GM12878 (cell line): ENCODE measurements around the gene FAM8A1. TPM values are rescaled to one million over a fixed set of nuclear protein-coding genes. Genes with fewer than 3 reads are reported as not detected.

Source experiments
- ATAC-seq: fragments of 200-7000 bp; cut with Tn5 transposase; 3 replicates; pipeline ENCODE4 v1.9.1; 2020; ENCODE audit warnings: mild to moderate bottlenecking, moderate library complexity
- BruUV-seq: library from RNA; stranded (reverse); fragments of 400-500 nt; replicated peaks from 2 replicates; lab custom pipeline; 2021; lab: Mats Ljungman, UMichigan
- CTCF ChIA-PET: fragments of 300-600 bp; sonication (Branson Sonifier 250); formaldehyde crosslinking; extraction: SDS; loops from one replicate; lab custom pipeline; 2021; ENCODE audit warnings: inconsistent platforms; lab: Yijun Ruan, JAX
- POLR2A ChIA-PET: fragments of 350-600 bp; formaldehyde crosslinking; extraction: SDS; loops from one replicate; lab custom pipeline; 2021; ENCODE audit warnings: inconsistent platforms; lab: Charles Lee
- RAD21 ChIA-PET: fragments of 300-600 bp; sonication (Branson Sonifier 250); formaldehyde crosslinking; loops from one replicate; lab custom pipeline; 2023; ENCODE audit warnings: antibody characterized with exemption; ENCODE audit not compliant: unreplicated experiment; lab: Charles Lee
- SMC1A ChIA-PET: fragments of 300-600 bp; sonication (Branson Sonifier 250); formaldehyde crosslinking; loops from one replicate; lab custom pipeline; 2023; ENCODE audit not compliant: unreplicated experiment, uncharacterized antibody; lab: Charles Lee
- DNase-seq: peaks from one replicate; pipeline ENCODE4 v3.0.0-alpha.2; 2011; ENCODE audit warnings: low read depth, low spot score
- FAIRE-seq: peaks from 3 replicates; lab custom pipeline; 2011; peaks lifted over from hg19 to GRCh38; lab: Jason Lieb, UNC
- H2AFZ ChIP-seq: 2 replicates; pipeline ENCODE4 v1.6.0; 2011; ENCODE audit warnings: low read depth, low read length, control low read depth; ENCODE audit not compliant: control insufficient read depth
- H3K27ac ChIP-seq: 2 replicates; pipeline ENCODE4 v1.5.1; 2011; ENCODE audit warnings: control low read depth; ENCODE audit not compliant: control insufficient read depth, insufficient read depth
- H3K27me3 ChIP-seq, 2 experiments: replicated peaks in 1 of 2; 2 replicates each; pipeline versions ENCODE4 v1.6.0 to v1.6.1; 2011; ENCODE audit warnings: low read length in 1 of 2; ENCODE audit not compliant: control insufficient read depth in 2 of 2, insufficient read depth in 2 of 2
- H3K36me3 ChIP-seq, 2 experiments: 2 replicates each; pipeline ENCODE4 v1.5.1; 2011; ENCODE audit warnings: low read length in 1 of 2; ENCODE audit not compliant: control insufficient read depth in 2 of 2, insufficient read depth in 2 of 2
- H3K4me1 ChIP-seq: 2 replicates; pipeline ENCODE4 v1.6.1; 2011; ENCODE audit warnings: mild to moderate bottlenecking, low read length, moderate library complexity, mixed read lengths; ENCODE audit not compliant: control insufficient read depth, insufficient read depth
- H3K4me2 ChIP-seq: 2 replicates; pipeline ENCODE4 v1.6.0; 2011; ENCODE audit warnings: control low read depth; ENCODE audit not compliant: control insufficient read depth, insufficient read depth
- H3K4me3 ChIP-seq: fragments of 200-600 bp; sonication (generic); 2 replicates; pipeline ENCODE4 v1.5.1; 2016
- H3K79me2 ChIP-seq: 2 replicates; pipeline ENCODE4 v1.6.0; 2011; ENCODE audit warnings: low read length; ENCODE audit not compliant: control insufficient read depth, insufficient read depth
- H3K9ac ChIP-seq: 2 replicates; pipeline ENCODE4 v1.8.0; 2011; ENCODE audit warnings: low read length, control low read depth, mixed read lengths; ENCODE audit not compliant: control insufficient read depth, insufficient read depth
- H3K9me3 ChIP-seq: replicated peaks from 3 replicates; pipeline ENCODE4 v1.5.1; 2011; ENCODE audit warnings: mild to moderate bottlenecking, low read length; ENCODE audit not compliant: control insufficient read depth, insufficient read depth
- H4K20me1 ChIP-seq: 2 replicates; pipeline ENCODE4 v1.6.0; 2011; ENCODE audit not compliant: control insufficient read depth, insufficient read depth
- ASH2L ChIP-seq: fragments of 300-600, 200-600 bp; sonication (generic); IDR thresholded peaks from 2 replicates; pipeline ENCODE4 v1.6.1; 2017; ENCODE audit warnings: low read depth, mild to moderate bottlenecking, borderline replicate concordance
- CHD1 ChIP-seq: IDR thresholded peaks from 2 replicates; pipeline ENCODE4 v1.6.1; 2012; ENCODE audit warnings: low read depth, low read length, improper control_type of control experiment
- EZH2 ChIP-seq: IDR thresholded peaks from 2 replicates; pipeline ENCODE4 v1.6.1; 2012; ENCODE audit warnings: low read depth, mild to moderate bottlenecking, control low read depth, inconsistent platforms, low read length, borderline replicate concordance; ENCODE audit not compliant: control insufficient read depth
- FOXK2 ChIP-seq: fragments of 450-650 bp; IDR thresholded peaks from 2 replicates; pipeline ENCODE4 v1.6.1; 2017; ENCODE audit warnings: mild to moderate bottlenecking, moderate library complexity
- IKZF1 ChIP-seq: fragments of 450-650 bp; conservative IDR thresholded peaks from 2 replicates; pipeline ENCODE4 v1.6.1; 2017; ENCODE audit warnings: antibody characterized with exemption, mild to moderate bottlenecking
- LARP7 ChIP-seq: fragments of 450-650 bp; IDR thresholded peaks from 2 replicates; pipeline ENCODE4 v1.6.1; 2017; ENCODE audit warnings: mild to moderate bottlenecking
- MYC ChIP-seq: IDR thresholded peaks from 2 replicates; pipeline ENCODE4 v1.6.1; 2011; ENCODE audit warnings: mild to moderate bottlenecking, low read length, moderate library complexity, inconsistent platforms; ENCODE audit not compliant: insufficient read depth, insufficient replicate concordance, insufficient read length, severe bottlenecking
- NFIC ChIP-seq: IDR thresholded peaks from 2 replicates; pipeline ENCODE4 v1.6.1; 2012; ENCODE audit warnings: low read depth, mild to moderate bottlenecking, inconsistent platforms, low read length, moderate library complexity
- NFYB ChIP-seq: IDR thresholded peaks from 2 replicates; pipeline ENCODE4 v1.6.1; 2011; ENCODE audit warnings: low read depth, mild to moderate bottlenecking, low read length, improper control_type of control experiment, moderate library complexity; ENCODE audit not compliant: insufficient read depth
- POLR2AphosphoS2 ChIP-seq: IDR thresholded peaks from 2 replicates; pipeline ENCODE4 v1.6.1; 2011; ENCODE audit warnings: low read depth, mild to moderate bottlenecking, low read length, improper control_type of control experiment, moderate library complexity
- SIN3A ChIP-seq: IDR thresholded peaks from 2 replicates; pipeline ENCODE4 v1.6.1; 2012; ENCODE audit warnings: low read depth, low read length, improper control_type of control experiment
- SP1 ChIP-seq: IDR thresholded peaks from one replicate; pipeline ENCODE4 v1.6.1; 2011; ENCODE audit warnings: low read depth, low read length
- ZBED1 ChIP-seq: IDR thresholded peaks from 2 replicates; pipeline ENCODE4 v1.6.1; 2016; ENCODE audit warnings: borderline replicate concordance
- ZNF207 ChIP-seq: fragments of 450-650 bp; IDR thresholded peaks from 2 replicates; pipeline ENCODE4 v1.6.1; 2014; ENCODE audit warnings: antibody characterized with exemption, mild to moderate bottlenecking, borderline replicate concordance
- WGBS: methylation state at CpG from one replicate; pipeline ENCODE4 v1.1.6; 2016; ENCODE audit warnings: low lambda C conversion rate; ENCODE audit not compliant: insufficient replicate concordance, insufficient coverage; ENCODE audit errors: missing lambda C conversion rate; 5-methylcytosine and 5-hydroxymethylcytosine counted together
- in situ Hi-C: fragments of 300-500 bp; cut with MboI; formaldehyde crosslinking; loops from 9 replicates; pipeline ENCODE4 v1.14.3; 2018; ENCODE audit warnings: mixed read lengths
- intact Hi-C: fragments of 100-400 bp; cut with micrococcal nuclease; formaldehyde crosslinking; loops from one replicate; pipeline ENCODE4 v1.14.2; 2022; ENCODE audit not compliant: unreplicated experiment
- polyA plus RNA-seq, 11 experiments: library from polyadenylated mRNA; depleted of rRNA in 4 of 11; unstranded in 6 of 11; stranded (reverse) in 5 of 11; fragments of >200 nt; fragmentation: Nextera tagmentation in 4 of 11; fragmentation: Illumina TruSeq in 1 of 11; extraction: Ambion mirVana in 4 of 11; extraction: Trizol in 1 of 11; gene quantifications; 1 replicate in 1 of 11; 2 replicates in 10 of 11; pipeline versions ENCODE4 v1.2.1 to v1.2.3, GENCODE V29; 2011 to 2016; ENCODE audit warnings: inconsistent platforms in 2 of 11, missing spikeins in 2 of 11, low read depth in 1 of 11
- total RNA-seq, 4 experiments: library from RNA; depleted of rRNA in 3 of 4; stranded (reverse); fragments of >200 nt in 3 of 4; fragmentation: Illumina TruSeq in 1 of 4; extraction: Trizol in 1 of 4; gene quantifications; 2 replicates each; pipeline versions ENCODE4 v1.2.1 to v1.2.3, GENCODE V29; 2013 to 2021
- TF ChIP-seq, protein P1 (sequence below): fragments of 450-650 bp; formaldehyde crosslinking; IDR thresholded peaks from 2 replicates; pipeline ENCODE4 v1.5.0; 2022; ENCODE audit warnings: mild to moderate bottlenecking, missing genetic modification characterization

FAM8A1 gene
- total and polyA plus RNA-seq, 10 of the 15 experiments (the other 5 are each of a cell fraction or from before 2014, with no cell fraction given) = 1.4 to 7.4 (median 3.6) TPM

GRCh38 chr6:17650656-17651309, 50.7 kb downstream of the FAM8A1 start (continued):
- TF ChIP-seq, protein P1, sequence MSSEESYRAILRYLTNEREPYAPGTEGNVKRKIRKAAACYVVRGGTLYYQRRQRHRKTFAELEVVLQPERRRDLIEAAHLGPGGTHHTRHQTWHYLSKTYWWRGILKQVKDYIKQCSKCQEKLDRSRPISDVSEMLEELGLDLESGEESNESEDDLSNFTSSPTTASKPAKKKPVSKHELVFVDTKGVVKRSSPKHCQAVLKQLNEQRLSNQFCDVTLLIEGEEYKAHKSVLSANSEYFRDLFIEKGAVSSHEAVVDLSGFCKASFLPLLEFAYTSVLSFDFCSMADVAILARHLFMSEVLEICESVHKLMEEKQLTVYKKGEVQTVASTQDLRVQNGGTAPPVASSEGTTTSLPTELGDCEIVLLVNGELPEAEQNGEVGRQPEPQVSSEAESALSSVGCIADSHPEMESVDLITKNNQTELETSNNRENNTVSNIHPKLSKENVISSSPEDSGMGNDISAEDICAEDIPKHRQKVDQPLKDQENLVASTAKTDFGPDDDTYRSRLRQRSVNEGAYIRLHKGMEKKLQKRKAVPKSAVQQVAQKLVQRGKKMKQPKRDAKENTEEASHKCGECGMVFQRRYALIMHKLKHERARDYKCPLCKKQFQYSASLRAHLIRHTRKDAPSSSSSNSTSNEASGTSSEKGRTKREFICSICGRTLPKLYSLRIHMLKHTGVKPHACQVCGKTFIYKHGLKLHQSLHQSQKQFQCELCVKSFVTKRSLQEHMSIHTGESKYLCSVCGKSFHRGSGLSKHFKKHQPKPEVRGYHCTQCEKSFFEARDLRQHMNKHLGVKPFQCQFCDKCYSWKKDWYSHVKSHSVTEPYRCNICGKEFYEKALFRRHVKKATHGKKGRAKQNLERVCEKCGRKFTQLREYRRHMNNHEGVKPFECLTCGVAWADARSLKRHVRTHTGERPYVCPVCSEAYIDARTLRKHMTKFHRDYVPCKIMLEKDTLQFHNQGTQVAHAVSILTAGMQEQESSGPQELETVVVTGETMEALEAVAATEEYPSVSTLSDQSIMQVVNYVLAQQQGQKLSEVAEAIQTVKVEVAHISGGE = no peak
- TF ChIP-seq IKZF1 = no peak

DNA sequence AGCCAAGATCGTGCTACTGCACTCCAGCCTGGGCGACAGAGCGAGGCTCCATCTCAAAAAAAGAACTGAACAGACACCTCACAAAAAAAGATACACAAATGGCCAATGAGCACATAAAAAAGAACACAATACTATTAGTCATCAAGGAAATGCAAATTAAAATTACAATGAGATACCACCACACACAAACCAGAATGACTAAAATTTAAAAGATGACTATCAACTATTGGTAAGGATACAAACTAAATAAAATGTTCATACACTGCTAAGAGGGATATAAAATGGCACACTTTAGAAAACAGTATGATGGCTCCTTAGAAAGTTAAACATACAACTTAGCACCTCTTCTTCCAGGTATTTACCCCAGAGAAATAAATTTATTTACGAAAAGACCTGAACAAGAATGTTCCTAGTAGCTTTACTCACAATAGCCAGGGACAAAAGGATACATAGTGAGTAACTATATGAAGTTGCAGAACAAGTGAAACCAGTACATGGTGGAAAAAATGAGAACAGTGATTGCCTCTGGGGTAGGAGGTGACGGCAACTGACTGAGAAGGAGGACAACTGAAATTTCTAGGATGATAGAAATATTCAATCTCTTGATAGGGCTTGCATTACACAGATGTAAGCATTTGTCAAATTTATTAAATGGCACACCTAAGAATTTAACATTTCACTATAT, 53.2 kb downstream of the FAM8A1 start:
- no peak overlapping the region for H2AFZ ChIP-seq
- no peak overlapping the region for H3K9ac ChIP-seq
- DNase-seq (no peak), FAIRE-seq (no peak), ATAC-seq (no peak)
- peaks cover 1% of the 10 kb centered on the region; the same call in 1 of the 2 replicates for H3K79me2 ChIP-seq
- no peaks in the 10 kb centered on the region for H3K27me3 ChIP-seq
- peaks cover 6 to 14% of the 10 kb centered on the region in 2 experiments; a peak in 3 of 4 replicates for H3K36me3 ChIP-seq
- POLR2A ChIA-PET = interaction anchor here (0.6 kb wide), 1 partner anchor 178 kb away, joined by 3 read pairs; no protein-coding TSS in a partner anchor
- SMC1A ChIA-PET = interaction anchor here (0.7 kb wide), 1 partner anchor 32 kb away, joined by 3 read pairs; no protein-coding TSS in a partner anchor
- H3K9me3 ChIP-seq = no peaks in the 10 kb centered on the region
- H4K20me1 ChIP-seq = no peaks in the 10 kb centered on the region
- H3K27ac ChIP-seq = no peak overlapping the region
- TSS peak; percentile 5 for BruUV-seq
- no peak overlapping the region for H3K4me3 ChIP-seq
- H3K4me2 ChIP-seq = no peak overlapping the region
- RAD21 ChIA-PET = no interaction called here
- in situ Hi-C loops (no loop called here), intact Hi-C loops (no loop called here)
- CTCF ChIA-PET = interaction anchor here (1.0 kb wide), 1 partner anchor 12 kb away, joined by 3 read pairs; no protein-coding TSS in a partner anchor
- 77% methylated on average over 5 of the region's 5 CpGs for WGBS
- H3K4me1 ChIP-seq = no peaks in the 10 kb centered on the region
- no peak for TF ChIP-seq ZNF207
- no peak for TF ChIP-seq ASH2L
- no peak for TF ChIP-seq CHD1
- TF ChIP-seq LARP7 = no peak
- TF ChIP-seq, protein P1 = no peak
- TF ChIP-seq SIN3A = no peak
- TF ChIP-seq ZBED1 = no peak
- no peak for TF ChIP-seq FOXK2
- TF ChIP-seq MYC = no peak
- no peak for TF ChIP-seq NFIC
- TF ChIP-seq NFYB = no peak
- TF ChIP-seq POLR2AphosphoS2 = no peak
- no peak for TF ChIP-seq SP1
- no peak for TF ChIP-seq EZH2
